ENCODE results near the gene GLIS1.

Gene GLIS1

GRCh38 chr1:53638360-53639035 lies 100.5 kb downstream of the GLIS1 start:
- DNase-seq (ENCODE audit: low spot score): no peak

DNA sequence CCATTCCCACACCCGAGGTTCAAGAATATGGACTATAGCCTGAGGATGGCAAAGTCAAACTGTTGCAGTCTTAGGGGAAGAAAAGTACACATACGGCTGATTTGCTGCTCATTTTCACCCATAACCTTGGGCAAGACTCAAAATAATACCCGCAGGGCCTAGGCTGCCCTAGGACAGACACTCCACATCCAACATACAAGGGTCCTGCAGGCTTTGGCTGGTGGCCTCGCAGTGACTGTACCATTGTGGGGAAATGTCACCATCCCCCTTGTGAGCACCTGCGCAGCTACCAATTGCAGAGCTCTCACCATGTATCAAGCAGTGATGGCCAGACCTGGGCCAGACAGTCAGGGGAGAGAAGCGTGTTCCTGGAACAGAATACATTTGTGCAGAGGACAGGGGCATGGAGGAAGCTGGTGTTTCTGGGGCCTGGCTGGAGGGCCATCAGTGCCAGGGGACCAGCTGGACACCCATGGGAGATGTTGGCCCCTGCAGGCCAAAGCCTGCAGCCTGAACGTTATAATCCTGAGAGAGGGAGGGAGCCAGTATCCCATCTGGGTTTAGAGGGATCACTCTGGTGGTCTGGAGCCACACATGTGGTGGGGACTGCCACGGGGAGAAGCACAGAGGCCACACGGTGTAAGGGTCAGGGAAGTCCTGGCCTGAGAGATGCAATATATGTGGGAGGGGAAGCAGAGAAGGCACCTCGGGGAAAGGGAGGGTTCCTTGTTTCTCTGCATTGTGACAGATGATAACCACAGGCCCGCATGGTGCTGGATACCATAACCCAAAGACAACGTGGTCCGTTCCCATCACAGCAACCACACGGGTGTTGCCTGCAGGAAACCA lies 101.2 kb downstream of the GLIS1 start:
- no peak for DNase-seq (ENCODE audit: low spot score)

DNA sequence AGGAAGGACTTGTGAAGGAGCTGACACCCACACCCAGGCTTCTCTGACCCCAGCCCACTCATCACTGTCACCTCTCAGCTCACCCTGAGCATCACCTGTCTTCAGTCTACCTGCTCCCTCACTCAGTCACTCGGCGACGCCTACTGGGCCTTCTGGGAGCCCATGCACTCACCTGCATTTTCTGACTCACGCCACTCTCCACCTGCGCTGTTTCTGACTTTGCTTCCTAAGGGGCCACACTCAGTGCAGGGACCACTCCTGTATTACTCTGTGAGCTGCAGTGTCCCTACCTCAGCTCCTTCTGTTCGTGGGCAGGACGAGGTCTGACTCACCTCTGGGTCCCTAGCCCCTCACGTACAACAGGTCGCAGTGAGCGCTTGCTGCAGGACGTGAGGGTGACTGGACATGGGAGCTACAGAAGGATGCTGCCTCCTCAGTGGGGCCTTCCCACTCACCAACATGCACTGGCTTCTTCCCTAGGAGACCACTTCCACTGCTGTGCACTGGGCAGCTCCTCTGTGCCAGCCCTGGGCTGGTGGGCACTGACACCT lies 102.3 kb downstream of the GLIS1 start:
- no peak for DNase-seq (ENCODE audit: low spot score)

GRCh38 chr1:53634571-53634979 lies 104.4 kb downstream of the GLIS1 start:
- no peak for DNase-seq (ENCODE audit: low spot score)

DNA sequence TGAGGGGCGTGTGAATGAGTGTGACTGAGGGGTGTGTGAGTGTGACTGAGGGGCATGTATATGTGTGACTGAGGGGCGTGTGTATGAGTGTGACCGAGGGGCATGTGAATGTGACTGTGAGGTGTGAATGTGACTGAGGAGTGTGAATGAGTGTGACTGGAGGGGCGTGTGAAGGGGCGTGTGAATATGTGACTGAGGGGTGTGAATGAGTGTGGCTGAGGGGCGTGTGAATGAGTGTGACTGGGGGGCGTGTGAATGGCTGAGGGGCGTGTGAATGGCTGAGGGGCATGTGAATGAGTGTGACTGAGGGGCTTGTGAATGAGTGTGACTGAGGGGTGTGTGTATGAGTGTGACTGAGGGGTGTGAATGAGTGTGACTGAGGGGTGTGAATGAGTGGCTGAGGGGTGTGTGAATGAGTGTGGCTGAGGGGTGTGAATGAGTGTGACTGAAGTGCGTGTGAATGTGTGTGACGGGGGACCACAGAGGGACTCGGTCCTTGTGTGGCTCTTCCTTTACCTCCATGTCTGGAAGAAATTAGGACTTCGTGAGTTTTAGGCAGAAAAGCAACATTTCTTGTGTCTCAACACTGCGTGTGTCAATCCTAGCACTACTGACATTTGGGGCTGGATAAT lies 105.8 kb downstream of the GLIS1 start:
- DNase-seq (ENCODE audit: low spot score): no peak

GRCh38 chr1:53631622-53632310 lies 107.2 kb downstream of the GLIS1 start:
- DNase-seq (ENCODE audit: low spot score): no peak

DNA sequence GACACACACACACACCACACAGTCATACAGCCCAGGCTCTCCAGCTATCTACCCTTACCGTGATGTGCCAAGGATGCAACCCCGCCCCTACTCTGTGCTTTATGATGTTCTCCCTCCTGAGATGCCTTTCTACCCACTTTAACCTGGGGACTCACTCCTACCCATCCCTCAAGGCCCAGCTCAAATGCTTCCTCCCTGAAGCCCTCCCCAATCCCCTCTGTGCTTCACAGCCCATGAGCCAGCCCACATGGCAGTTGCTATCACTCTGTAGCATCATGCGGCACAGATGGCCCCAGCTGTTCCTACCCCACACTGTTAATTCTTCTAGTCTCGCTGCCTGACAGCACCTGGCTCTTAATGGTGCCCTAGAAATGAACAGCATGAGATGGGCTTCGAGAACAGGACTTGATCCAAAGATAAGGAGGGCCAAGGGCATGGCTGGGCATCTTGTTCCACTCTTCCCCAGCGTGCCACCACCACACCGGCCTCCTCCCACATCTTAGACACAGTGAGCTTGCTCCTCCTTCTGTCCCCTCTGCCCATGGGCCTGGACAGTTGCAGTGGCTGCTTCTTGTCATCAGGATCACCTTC lies 109.8 kb downstream of the GLIS1 start:
- DNase-seq (ENCODE audit: low spot score): no peak

DNA sequence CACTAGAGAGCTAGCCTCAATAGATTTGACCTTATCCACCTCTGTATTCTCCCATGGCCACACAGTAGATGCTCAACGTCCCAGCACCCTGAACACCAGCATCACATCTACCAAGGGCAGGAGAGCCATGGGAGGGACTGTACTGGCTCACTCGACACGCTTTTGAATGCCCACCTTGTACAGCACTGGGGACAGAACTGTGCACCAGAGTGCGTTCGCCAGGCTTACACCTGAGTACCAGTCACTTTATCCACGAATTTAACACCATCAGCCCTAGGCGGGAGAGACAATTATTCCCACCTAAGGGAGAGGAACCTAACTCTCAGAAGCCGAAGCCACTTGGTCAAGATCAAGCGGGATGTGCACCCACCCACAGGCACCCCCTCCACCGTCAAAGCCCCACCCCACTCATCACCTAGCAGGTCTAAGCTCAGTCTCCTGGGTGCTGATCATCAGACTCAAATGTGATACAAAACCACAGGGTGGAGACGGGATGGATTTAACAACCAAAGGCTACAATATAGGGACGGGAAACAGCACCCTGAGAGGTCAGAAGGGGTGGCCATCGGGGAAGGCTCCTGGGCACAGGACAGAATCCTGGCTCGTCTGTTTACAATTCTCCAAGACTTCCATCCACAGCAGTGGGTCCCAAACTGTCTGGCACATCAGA lies 110.5 kb downstream of the GLIS1 start:
- no peak for DNase-seq (ENCODE audit: low spot score)

DNA sequence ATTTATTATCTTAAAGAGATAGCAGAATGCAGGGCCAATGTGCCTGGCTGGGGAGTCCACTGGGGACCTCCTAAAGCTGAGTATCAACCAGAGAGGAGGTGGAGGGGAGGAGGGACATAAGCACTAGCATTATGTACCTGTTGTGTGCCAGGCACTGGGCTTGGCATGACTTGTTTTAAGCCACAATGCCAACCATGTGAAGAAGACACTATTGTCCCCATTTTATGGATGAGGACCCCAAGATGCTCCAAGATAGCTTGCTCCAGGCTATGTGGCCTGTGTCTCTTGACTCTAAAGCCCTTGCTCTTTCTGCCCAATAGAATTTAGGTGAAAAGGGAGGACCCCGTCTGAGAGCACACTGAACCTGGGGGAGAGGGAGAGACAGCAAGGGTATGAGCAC lies 111.3 kb downstream of the GLIS1 start:
- DNase-seq (ENCODE audit: low spot score): no peak

DNA sequence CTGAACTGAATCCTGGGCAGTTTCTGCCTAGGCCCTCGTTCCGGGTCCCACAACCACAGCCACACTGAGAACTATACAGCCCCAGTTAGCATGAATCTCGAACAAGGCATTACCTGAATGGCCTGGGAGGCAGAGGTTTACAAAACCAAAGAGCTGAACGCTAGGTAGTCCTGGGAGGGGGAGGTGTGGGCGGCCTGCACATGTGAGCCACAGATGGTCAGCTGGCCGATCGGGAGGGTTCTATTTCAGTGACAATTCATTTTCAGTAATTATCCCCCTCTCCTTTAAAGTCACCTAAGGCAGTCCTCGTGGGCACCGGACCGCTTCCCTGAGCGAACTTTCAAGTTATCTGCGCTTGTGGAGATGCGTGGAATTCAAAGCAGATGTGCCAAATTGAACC lies 111.9 kb downstream of the GLIS1 start:
- no peak for DNase-seq (ENCODE audit: low spot score)

DNA sequence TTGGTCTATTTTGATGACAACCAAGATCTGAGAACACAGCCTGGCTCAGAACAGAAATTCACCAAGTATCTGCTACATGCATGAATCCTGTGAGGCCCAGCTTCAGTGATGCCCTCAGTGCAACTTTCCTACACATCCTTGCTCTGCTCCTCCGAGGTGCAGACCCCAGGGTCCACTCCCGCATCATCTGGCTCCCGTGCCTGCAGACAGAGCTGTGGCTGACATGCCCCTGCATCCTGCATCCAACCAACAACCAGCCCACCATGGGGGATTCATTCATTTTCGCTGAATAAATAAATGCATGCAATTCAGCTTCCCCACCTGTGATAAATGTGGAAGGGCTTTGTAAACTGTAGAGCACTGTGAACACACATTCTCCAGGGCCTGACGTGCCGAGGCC lies 112.3 kb downstream of the GLIS1 start:
- DNase-seq (ENCODE audit: low spot score): no peak

- DNase-seq (ENCODE audit: low spot score): no peak
These were observed 113.0 kb downstream of the GLIS1 start for GRCh38 chr1:53625766-53626520.

DNA sequence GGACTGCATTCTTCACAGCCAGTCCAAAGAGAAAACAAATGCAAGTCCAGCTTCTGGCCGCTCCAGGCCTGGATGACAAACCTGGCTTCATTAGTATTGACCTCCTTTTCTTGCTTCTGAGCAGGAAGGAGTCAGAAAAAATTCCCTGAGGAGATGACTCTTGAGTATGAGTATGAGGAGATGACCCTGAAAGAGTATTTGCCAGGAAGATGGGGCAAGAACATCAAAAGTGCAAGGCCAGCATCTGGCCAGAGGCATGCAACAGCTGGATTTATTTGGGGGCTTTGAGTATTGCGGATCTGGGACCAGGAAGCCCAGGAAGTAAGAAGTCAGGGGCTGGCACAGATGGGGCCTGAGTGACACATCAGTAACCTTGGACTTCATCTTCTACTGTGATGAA lies 113.9 kb downstream of the GLIS1 start:
- DNase-seq (ENCODE audit: low spot score): no peak

- DNase-seq (ENCODE audit: low spot score): no peak
These were observed 116.4 kb downstream of the GLIS1 start for GRCh38 chr1:53622531-53622930.

- DNase-seq (ENCODE audit: low spot score): no peak
These were observed 117.8 kb downstream of the GLIS1 start for GRCh38 chr1:53621144-53621543.

DNA sequence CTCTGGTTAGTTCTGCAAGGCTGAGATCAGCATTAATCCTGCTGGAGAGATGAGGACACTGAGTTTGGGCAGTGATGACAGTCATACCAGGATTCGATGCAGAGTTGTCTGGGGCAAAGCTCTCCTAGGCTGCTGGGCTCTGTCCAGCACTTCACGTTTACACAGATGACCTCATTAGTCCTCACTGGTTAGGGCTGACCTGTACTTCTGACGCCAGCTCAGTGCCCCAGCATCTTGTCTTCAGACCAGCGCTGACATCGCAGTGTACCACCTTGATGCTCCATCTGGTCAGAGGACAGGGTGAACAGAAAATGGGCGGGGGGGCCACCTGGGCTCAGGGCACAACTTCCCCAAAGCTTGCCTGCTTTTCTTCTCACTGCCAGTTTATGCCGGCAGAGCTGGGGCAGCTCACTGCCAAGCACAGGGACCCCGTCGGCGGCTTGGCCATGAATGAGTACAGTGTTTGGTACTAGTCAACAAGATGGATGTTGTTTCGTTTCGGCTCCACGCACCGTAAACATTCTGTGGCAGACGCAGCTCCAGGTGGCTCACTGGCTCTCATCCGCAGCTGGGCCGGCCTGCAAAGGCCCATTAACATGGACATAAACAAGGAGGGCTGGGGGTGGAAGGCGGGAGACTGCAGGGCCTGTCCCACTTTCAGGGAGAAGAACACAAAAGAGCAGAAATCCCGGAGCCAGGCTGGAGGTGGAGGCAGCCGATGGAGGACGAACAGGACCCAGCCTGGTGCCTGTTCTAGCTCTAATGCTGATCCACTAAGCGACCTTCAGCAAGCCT lies 118.7 kb downstream of the GLIS1 start:
- DNase-seq (ENCODE audit: low spot score): peak; percentile 17

DNA sequence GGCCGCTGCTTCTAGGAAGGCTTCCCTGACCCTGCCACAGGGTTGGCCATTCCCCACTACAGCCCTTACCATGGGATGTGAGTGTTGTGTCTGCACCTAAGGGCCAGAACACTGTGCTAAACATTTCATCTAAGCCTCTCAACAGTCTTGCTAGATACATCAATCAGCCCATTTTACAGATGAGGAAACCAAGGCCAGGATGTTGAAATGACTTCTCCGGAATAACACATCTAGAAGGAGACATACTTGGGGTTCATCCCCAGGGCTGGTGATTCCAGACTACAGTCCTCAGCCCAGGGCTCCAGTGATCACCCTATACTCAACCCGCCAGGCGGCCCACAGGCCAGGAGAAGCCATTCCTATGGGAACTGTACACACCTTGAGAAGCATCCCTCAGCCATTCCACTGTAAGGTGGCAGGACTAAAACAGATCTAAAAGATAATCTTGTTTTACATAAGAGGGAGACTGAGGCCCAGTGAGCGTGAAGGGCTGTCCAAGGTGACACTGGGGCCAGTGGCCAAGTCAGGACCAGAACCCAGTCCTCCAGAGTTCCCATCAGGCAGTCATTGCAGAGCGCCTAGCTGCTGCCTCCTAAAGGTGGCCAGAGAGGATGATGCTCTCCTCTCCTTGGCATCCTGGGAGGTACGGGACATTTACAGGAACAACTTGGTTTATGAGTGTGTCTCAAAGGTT lies 119.5 kb downstream of the GLIS1 start:
- no peak for DNase-seq (ENCODE audit: low spot score)

DNA sequence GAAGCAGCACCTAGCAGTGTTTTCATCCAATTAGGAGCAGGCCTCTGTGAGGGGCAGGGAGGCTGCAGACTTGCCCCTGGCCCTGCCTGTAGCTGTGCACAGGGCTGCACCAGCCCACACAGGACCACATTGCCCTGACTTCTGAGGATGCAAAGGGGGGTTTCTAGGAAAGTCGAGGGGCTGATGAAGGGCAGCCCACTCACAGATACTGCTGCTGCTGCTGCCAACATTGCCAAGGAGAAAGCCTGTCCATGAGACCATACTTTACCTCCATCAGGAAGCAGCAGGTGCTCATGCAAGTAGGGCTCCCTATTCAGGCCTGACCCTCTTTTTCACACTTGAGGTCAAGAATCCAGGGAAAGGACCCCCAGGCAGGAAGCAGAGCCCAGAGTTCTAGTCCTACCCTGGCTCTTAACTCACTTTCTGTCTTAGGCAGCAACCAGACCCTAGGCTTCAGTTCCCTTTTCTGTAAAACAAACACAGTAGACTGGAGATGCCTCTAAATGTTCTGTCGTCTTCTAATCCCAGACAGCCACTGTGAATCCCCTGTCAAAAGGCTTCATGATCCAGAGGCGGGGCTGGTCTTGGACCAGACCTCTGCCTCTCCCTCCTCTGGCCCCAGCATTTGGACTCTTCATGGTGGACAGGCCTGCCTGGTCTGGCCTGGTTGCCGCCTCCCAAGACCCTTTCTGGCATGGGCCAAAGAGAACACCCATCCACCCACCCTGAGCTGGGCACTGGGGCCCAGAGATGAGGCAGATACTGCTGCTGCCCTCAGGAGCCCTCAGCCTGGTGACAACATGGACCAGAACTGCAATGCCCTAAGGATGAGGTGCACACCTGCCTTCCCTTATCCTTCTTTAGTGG lies 120.2 kb downstream of the GLIS1 start:
- no peak for DNase-seq (ENCODE audit: low spot score)

All from putamen (tissue), 1 donor.